Left renal cortex interstitium (tissue), 4 donors: ENCODE measurements around the gene ZBTB2. TPM values are rescaled to one million over a fixed set of nuclear protein-coding genes. Genes with fewer than 3 reads are reported as not detected.
A peak's percentile ranks its signal among the peaks of the same experiment; 100 is the strongest.
"Not testable (repeated sequence)": the region's sequence is repeated elsewhere in the genome, so short reads cannot be mapped to it uniquely, and the experiment has no call there.

Source experiments
- DNase-seq, 4 donors: peaks; one replicate each; pipeline ENCODE4 v3.0.0-alpha.2; 2013; ENCODE audit warnings: low read depth in 4 of 4, low spot score in 2 of 4, missing footprints in 1 of 4
- polyA plus RNA-seq, 4 donors: library from polyadenylated mRNA; unstranded; fragments of 120-200 nt; gene quantifications; one replicate each; pipeline ENCODE4 v1.2.1, GENCODE V29; 2013; ENCODE audit not compliant: insufficient read length in 4 of 4

Gene ZBTB2
- polyA plus RNA-seq, 4 donors = 15.0 to 17.4 (median 15.7) TPM

GRCh38 chr6:151339369-151339768 lies 52.0 kb downstream of the ZBTB2 start:
- DNase-seq = no peak

DNA sequence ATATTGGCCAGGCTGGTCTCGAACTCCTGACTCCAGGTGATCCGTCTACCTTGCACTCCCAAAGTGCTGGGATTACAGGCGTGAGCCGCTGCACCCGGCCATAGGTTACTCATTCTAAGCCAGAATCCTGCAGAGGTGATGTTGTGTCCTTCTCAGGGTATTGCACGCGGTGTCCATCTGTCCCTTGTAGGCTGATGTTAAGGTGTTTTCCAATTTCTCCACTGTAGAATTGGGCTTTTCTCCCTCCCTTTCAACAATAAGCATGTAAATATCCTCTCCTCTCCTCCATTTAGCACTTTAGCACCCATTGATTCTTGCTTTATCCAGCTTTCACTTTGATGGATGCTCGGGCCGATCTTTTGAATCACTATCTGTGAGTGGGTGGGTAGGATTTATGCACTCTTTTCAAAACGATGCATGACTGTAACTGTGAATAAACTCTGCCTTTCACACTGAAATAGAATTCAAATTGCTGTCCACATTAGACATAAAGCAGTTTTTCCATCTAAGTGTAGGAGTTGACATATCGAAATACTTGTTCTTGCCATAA lies 52.6 kb downstream of the ZBTB2 start:
- no peak for DNase-seq

DNA sequence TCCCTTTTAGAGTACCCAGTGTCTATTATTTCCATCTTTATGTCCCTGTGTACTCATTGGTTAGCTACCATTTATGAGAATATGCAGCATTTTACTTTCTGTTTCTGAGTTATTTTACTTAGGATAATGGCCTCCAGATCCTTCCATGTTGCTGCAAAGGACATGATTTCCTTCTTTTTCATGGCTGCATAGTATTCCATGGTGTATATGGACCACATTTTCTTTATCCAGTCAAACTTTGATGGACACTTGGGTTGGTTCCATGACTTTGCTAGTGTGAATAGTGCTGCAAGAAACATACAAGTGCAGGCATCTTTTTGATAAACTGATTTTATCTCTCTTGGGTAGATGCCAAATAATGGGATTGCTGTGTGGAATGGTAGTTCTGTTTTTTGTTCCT lies 55.4 kb downstream of the ZBTB2 start:
- DNase-seq = no peak

DNA sequence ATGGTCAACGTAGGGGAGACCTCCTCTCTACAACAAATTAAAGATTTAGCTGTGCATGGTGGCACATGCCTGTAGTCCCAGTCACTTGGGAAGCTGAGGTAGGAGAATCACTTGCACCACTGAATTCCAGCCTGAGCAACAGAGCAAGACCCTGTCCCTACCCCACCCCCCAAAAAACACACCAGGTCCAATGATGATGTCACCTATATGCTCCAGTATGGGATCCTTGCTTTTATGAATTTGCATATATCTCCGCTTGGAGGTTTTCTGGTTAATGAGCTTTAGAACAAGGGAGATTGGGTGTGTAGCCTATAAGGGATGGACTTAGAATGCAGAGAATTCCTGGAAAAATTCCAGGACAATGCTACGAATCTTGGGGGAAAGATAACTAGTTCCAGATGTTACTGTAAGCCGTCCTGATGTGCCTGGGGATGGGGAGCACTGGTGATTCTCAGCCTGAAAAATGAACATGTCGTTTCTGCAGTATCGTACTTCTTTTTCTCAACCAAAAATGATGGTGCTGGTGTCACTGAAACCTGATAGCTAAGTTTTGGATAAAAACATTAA lies 61.1 kb downstream of the ZBTB2 start:
- no peak for DNase-seq

DNA sequence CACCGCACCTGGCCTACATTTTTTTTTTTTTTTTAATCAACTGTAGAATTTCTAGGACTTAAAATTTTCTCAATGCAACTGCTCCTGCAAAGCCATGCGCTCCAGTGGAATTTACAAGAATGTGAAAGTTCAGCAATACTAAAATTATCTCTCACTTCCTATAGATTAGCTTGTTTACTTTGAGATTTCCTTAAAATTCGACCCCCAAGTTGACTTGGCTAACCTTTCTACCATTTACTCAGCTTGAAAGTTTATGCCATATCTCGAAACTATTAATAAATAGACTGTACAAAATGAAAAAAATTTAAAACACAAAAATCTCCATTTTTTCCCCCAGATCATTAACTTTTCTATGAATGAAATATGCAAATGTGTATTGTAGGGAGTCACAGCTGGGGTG lies 64.3 kb downstream of the ZBTB2 start:
- no peak for DNase-seq

- DNase-seq = no peak
Measured at GRCh38 chr6:151326116-151326825, 65.1 kb downstream of the ZBTB2 start.

GRCh38 chr6:151325075-151326050 lies 66.0 kb downstream of the ZBTB2 start:
- DNase-seq = no peak

- DNase-seq = no peak
Measured at GRCh38 chr6:151324488-151324825, 66.9 kb downstream of the ZBTB2 start.

- DNase-seq = peak in 2 of 4 donors; percentile 75 to 78
Measured at GRCh38 chr6:151323791-151324487, 67.4 kb downstream of the ZBTB2 start.

DNA sequence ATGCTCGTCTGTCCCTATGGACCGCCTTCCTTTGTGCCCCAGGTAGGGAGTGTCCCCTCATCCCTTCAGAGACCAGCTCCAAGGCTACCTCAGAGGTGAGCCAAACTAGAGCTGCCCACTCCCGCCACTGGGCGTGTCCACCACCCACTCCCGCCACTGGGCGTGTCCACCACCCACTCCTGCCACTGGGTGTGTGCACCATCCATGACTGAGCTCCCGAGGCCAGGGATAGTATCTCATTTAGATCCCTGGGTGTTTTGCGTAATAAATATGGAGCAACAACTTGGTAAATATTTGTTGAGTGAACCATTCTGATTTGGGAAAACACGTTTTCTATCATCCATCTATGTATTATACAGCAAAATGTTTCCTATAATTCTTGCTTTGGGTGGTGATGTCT lies 68.8 kb downstream of the ZBTB2 start:
- no peak for DNase-seq

- no peak for DNase-seq
Measured at GRCh38 chr6:151321438-151321837, 69.9 kb downstream of the ZBTB2 start.

DNA sequence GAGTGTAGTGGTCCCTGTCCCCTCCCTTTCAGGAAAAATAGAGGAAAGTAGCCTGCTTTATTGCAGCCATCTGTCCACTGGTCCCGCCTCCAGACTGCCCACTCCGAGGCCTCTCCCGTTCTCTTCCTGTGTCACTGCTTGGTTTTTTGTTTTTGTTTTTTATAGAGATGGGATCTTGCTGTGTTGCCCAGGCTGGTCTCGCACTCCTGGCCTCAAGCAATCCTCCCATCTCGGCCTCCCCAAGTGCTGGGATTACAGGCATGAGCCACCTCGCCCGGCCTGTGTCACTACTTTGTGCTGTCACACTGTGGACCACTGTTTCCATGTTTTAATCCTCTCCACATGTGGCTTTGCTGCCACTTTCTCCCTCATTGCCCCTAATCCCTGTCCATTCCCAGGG lies 71.2 kb downstream of the ZBTB2 start:
- no peak for DNase-seq

GRCh38 chr6:151317995-151318365 lies 73.4 kb downstream of the ZBTB2 start:
- DNase-seq = no peak

DNA sequence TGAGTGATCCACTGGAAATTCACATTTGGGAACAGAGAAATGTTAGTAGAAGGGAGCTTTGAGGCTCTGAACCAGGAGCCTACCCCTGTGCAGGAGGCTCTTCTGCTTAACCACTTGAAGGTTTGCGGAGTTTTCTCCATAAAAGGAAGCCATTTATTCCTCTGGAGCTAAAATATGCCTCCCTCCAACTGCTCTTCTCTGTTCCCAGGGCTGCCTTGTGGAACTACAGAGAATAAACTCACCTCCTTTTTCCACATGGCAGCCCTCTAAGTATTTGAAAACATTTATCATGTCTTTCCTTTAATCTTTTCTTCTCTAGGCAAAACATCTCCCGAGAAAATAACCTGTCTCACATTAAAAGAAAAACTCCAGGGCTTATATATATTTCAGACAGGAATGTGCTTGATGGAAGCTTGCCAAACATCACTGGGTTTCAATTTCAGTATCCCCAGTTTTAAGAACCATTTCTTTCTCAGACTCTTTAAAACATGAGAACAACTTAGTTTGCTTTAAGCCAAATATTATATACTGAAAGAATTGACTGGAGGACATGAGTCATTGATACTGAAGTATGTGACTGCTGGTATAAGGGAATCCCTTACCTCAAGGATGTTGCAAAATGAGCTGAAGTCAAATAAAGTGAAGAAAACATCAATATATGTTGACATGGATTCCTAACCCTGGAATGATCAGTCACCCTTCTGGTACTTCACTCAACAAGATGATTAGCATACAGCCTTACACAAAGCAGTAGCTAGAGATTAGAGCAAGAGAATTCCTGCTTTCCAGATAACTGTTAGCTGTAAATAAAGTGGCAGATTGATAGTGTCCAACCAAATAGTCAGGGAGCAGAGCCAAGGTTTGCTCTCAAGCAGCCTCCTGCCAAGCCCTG lies 74.0 kb downstream of the ZBTB2 start:
- DNase-seq = no peak

GRCh38 chr6:151315661-151316060 lies 75.7 kb downstream of the ZBTB2 start:
- not testable (repeated sequence) for DNase-seq

Other genes starting within 250 kb of the ZBTB2 start
- gene AKAP12, start 151.6 kb downstream of the ZBTB2 start, polyA plus RNA-seq = 100 to 1,000 TPM; 127 to 183 (median 163) TPM
- 10 to 100 TPM; 38.5 to 58.4 (median 46.1) TPM for gene RMND1, start 60.6 kb upstream of the ZBTB2 start, polyA plus RNA-seq
- 1 to 10 TPM; 2.7 to 3.9 (median 2.9) TPM for gene CCDC170, start 102.5 kb upstream of the ZBTB2 start, polyA plus RNA-seq